ENCODE data around the gene SMAD3.

Gene SMAD3

GRCh38 chr15:67096546-67097294 is 31.3 kb downstream of the SMAD3 start:
- DNase-seq (ENCODE audit: low read depth) = peak; percentile 45

GRCh38 chr15:67097424-67097823 is 32.0 kb downstream of the SMAD3 start:
- no peak for DNase-seq (ENCODE audit: low read depth)

- peak; percentile 93 for DNase-seq (ENCODE audit: low read depth)
Measured at GRCh38 chr15:67097930-67098740, 32.7 kb downstream of the SMAD3 start.

- no peak for DNase-seq (ENCODE audit: low read depth)
Measured at GRCh38 chr15:67098768-67099282, 33.4 kb downstream of the SMAD3 start.

GRCh38 chr15:67100124-67100791 is 34.9 kb downstream of the SMAD3 start:
- no peak for DNase-seq (ENCODE audit: low read depth)

GRCh38 chr15:67100801-67101581 is 35.6 kb downstream of the SMAD3 start:
- DNase-seq (ENCODE audit: low read depth) = no peak

- DNase-seq (ENCODE audit: low read depth) = no peak
Measured at GRCh38 chr15:67101911-67102598, 36.7 kb downstream of the SMAD3 start.

- DNase-seq (ENCODE audit: low read depth) = no peak
Measured at GRCh38 chr15:67102599-67102929, 37.2 kb downstream of the SMAD3 start.

GRCh38 chr15:67103021-67103420 is 37.6 kb downstream of the SMAD3 start:
- DNase-seq (ENCODE audit: low read depth) = no peak

GRCh38 chr15:67103432-67103831 is 38.0 kb downstream of the SMAD3 start:
- no peak for DNase-seq (ENCODE audit: low read depth)

- no peak for DNase-seq (ENCODE audit: low read depth)
Measured at GRCh38 chr15:67103869-67104268, 38.5 kb downstream of the SMAD3 start.

- no peak for DNase-seq (ENCODE audit: low read depth)
Measured at GRCh38 chr15:67104510-67104909, 39.1 kb downstream of the SMAD3 start.

- DNase-seq (ENCODE audit: low read depth) = no peak
Measured at GRCh38 chr15:67105065-67105951, 39.9 kb downstream of the SMAD3 start.

GRCh38 chr15:67105991-67106763 is 40.8 kb downstream of the SMAD3 start:
- no peak for DNase-seq (ENCODE audit: low read depth)

- no peak for DNase-seq (ENCODE audit: low read depth)
Measured at GRCh38 chr15:67106764-67107013, 41.3 kb downstream of the SMAD3 start.

GRCh38 chr15:67107014-67107812 is 41.8 kb downstream of the SMAD3 start:
- no peak for DNase-seq (ENCODE audit: low read depth)

GRCh38 chr15:67108122-67108961 is 42.9 kb downstream of the SMAD3 start:
- DNase-seq (ENCODE audit: low read depth) = no peak
